ENCODE results near the gene SIGLEC5.

DNA sequence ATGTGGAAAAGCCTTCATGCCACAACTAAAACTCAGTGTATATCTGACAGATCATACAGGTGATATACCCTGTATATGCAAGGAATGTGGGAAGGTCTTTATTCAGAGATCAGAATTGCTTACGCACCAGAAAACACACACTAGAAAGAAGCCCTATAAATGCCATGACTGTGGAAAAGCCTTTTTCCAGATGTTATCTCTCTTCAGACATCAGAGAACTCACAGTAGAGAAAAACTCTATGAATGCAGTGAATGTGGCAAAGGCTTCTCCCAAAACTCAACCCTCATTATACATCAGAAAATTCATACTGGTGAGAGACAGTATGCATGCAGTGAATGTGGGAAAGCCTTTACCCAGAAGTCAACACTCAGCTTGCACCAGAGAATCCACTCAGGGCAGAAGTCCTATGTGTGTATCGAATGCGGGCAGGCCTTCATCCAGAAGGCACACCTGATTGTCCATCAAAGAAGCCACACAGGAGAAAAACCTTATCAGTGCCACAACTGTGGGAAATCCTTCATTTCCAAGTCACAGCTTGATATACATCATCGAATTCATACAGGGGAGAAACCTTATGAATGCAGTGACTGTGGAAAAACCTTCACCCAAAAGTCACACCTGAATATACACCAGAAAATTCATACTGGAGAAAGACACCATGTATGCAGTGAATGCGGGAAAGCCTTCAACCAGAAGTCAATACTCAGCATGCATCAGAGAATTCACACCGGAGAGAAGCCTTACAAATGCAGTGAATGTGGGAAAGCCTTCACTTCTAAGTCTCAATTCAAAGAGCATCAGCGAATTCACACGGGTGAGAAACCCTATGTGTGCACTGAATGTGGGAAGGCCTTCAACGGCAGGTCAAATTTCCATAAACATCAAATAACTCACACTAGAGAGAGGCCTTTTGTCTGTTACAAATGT lies 42.7 kb downstream of the SIGLEC5 start:
- no peak for TF ChIP-seq POLR2A (IDR thresholded peaks at IDR 0.05)
- TF ChIP-seq, protein P1, sequence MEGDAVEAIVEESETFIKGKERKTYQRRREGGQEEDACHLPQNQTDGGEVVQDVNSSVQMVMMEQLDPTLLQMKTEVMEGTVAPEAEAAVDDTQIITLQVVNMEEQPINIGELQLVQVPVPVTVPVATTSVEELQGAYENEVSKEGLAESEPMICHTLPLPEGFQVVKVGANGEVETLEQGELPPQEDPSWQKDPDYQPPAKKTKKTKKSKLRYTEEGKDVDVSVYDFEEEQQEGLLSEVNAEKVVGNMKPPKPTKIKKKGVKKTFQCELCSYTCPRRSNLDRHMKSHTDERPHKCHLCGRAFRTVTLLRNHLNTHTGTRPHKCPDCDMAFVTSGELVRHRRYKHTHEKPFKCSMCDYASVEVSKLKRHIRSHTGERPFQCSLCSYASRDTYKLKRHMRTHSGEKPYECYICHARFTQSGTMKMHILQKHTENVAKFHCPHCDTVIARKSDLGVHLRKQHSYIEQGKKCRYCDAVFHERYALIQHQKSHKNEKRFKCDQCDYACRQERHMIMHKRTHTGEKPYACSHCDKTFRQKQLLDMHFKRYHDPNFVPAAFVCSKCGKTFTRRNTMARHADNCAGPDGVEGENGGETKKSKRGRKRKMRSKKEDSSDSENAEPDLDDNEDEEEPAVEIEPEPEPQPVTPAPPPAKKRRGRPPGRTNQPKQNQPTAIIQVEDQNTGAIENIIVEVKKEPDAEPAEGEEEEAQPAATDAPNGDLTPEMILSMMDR (IDR thresholded peaks at IDR 0.05) = no peak
